NCI-H128 (cell line): Measurements from ENCODE around the gene KAZN.

Experiments
- DNase-seq: peaks from one replicate; lab custom pipeline; 2025; ENCODE audit not compliant: unreplicated experiment; lab: John Stamatoyannopoulos, UW

Gene KAZN

DNA sequence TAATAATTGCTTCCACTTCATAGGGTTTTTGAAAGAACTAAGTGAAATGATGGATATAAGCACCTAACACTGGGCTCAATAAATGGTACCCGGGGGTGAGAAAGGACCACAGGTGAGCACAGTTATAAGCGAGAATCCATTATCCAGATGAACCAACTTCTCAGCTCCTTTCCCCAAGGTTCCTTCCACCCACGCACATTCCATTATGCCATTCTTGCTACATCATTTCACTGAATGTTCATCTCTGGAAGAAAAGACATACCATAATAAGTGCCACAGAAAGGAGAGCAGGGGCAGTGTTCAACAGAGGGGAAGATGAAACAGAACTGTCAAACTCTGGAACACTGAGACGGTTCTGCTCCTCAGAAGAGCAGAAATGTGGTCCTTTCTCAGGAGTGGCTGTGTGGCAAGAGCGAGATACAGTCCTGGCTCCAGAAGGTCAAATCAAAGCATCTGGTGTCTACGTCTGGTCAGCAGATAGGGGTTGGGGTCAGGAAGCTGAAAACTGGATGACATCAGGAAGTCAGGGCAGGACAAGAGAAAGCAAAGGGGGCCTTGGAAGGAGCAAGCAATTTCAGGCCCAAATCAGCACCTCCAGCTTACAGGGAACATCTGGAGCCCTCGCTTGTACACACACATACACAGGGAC is 299.6 kb downstream of the KAZN start:
- DNase-seq = no peak

DNA sequence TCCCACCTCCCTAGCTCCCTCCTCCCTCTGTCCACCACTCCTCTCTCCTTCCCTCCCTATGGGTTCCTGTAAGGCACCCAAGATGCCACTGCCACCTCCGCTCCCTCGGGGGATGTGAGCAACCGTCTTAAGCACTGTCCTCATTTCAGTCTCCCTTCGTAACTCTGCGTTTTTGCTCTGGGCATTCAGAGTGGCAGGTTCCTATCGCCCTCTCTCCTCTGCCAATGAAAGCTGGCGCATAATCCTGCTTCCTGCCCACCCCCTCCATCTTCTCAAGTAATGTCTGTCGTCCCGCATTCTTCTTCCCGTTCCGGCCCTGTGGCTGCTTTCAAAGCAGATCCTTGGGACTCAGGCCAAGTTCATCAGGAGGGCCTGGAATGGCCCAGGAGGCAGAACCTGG is 301.2 kb downstream of the KAZN start:
- DNase-seq = no peak

DNA sequence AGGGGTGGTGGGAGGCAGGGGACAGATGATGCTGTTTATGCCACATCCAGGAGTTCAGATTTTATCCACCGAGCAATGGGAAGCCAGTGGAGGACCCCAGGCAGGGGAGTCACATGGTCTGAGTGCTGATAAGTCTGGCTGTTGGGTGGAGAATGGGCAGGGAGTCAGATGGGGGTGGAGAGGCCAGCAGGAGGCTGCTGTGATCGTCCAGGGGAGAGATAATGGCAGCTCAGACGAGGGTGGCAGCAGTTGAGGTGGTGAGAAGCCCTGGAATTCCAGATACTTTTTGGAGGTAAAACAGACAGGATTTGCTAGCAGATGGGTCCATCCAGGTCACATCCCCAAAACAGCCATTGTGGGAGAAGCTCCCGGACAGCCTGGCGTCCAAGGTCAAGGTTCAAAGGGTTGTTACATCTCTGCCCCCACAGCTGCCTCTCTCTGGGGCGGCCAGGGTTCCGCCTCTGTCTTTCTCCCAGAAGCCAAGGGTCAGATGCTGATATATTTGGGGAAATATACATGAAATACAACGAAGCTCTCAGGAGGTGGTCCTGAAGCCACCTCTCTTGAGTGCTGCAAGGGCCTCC is 303.0 kb downstream of the KAZN start:
- DNase-seq = no peak

DNA sequence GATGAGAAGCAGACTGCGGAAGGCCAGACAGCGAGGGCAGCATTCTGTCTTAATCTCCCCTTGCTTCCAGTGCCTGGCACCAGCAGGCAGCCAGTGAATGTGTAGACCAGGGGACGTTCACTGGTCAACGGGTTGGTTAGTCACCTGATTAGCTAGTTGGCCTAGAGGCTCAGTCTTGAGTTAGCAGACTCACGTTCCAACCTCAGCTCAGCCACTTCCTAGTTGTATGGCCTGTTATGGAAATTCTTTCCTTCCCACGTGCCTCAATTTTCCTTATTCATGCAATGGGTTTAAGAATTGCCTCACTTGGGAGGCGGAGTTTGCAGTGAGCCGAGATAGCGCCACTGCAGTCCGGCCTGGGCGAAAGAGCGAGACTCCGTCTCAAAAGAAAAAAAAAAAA is 305.4 kb downstream of the KAZN start:
- DNase-seq = no peak

DNA sequence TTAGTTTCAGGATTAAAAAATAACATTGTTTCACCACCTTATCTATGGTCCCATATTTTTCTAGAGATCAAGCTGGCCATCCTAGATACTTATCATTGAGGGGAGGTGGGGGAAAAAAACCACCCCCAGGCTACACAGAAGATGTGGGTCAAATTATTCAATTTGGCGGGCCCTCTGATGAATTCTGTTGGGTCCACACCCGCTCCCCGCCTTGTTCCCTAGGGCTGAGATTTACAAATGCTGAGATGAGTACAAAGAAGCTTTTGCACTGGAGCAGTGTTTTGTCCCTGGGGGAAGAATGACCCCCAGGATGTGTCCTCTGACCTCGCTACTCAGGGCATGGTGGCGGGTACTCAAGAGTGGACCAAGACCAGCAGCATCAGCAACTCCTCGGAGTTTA is 308.2 kb downstream of the KAZN start:
- no peak for DNase-seq

DNA sequence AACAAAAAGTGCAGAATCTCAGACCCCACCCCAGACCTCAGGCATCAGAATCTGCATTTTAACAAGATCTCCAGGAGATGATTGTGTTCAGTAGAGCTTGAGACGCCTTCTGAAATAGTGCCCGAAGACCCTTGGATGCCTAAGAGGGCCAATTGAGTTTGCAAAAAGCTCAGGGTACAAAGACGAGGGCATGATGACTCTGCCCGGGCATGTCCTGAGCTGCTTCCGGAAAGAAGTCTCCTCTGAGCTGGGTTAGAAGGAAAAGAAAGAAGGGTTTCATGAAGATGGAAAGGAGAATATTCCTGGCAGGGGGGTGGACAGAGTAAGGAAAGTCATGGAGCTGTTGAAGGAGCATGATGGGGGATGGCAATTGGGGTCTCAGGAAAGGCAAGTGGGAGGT is 308.9 kb downstream of the KAZN start:
- DNase-seq = no peak

DNA sequence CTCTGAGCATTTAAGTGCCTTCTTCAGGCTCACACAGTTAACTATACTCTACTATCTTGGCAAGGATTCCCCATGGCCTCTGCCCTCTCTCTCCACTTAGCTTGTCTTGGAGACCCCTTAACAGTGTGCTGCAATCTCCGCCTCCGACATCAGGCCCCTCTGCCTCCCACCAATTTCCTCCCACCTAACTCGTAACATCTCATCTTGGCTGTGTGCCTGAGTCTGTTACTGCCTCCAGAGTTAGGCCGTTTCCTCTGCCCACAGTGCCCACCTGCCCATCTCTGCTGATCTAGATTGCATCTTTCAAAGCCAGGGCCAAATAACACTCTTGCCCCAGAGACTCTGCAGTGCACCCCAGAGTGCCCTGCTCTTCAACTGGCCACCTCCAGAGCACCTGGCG is 310.8 kb downstream of the KAZN start:
- DNase-seq = no peak

DNA sequence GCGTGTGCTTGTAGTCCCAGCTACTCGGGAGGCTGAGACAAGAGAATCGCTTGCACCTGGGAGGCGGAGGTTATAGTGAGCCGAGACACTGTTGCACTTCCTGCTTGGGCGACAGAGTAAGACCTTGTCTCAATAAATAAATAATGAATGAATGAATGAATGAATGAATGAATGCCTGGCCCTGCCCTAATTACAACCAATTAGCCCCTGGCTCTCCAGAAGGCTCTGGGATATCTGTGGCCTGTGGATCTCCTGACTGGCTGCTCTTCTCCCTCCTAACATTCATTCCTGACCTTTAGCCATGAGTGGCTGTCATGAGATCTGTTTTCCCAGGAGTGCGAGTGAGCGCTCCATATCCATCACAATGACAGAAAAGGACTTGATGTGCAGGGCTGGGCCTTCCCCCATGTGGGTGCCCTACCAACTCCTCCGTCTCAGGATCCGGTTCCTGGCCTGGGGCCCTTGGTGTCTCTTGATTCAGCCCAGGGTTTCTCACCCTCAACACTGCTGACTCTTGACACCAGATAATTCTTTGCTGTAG is 311.5 kb downstream of the KAZN start:
- DNase-seq = no peak

DNA sequence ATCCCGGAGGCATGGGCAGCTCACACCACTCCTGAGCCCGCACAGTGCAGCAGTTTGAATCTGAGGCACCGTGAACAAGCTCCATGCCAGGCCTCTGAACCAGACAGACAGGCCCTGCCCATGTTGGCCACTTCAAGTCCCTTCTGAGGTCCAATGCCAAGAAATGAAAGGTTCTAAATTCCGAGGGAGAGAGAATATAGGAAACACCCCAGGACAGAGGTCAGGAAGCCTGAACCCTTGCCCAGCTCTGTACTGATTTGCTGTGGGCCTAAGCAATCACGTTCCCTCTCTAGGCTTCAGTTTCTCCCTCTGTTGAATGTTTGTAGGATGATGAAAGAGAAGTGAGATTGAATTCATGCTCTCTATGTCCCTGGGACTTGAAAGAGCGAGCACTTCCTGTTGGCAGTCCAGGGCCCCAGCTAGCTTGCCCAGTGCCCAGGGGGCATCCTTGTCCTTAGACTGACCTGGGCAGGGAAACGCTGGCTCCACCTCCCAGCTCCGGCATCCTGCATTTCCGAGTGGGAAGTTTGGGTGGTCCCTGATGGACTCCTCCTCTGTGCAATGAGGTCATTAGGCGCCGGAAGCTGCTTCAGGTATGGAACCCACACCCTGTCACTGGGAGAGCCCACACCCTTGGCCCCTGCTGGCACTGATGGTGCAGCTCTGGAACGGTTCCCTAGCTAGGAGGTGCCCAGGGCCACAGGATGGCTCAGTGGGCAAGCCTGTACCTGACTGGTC is 312.7 kb downstream of the KAZN start:
- no peak for DNase-seq

DNA sequence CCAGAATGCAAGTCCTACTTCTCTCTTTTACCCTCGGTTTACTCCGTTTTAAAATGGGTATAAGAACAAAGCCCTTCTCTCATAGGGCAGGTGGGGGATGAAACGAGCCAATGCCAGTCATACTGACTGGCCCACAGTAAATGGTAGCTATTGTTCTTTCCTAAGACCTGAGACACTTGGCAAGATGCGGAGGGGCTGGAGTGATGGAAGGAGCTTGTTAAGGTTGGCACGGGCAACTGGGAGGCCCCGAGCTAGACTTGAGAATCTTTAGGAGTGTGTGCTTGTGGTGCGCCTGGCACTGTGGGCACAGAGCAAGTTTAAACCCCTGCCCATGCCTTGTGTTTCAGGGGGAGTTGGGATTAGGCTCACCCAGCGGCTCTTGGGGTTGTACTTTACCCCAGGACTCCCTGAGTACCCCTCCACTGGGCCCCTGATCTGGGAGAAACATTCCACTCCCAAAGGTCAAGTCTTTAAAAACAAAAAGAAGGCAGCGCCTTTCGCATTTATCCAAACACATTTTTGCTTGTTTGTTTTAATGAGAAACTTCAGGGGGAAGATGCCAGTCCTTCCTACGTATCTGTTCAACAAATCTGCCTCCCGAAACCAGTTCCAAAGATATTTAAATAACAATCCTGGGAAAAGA is 314.5 kb downstream of the KAZN start:
- no peak for DNase-seq

DNA sequence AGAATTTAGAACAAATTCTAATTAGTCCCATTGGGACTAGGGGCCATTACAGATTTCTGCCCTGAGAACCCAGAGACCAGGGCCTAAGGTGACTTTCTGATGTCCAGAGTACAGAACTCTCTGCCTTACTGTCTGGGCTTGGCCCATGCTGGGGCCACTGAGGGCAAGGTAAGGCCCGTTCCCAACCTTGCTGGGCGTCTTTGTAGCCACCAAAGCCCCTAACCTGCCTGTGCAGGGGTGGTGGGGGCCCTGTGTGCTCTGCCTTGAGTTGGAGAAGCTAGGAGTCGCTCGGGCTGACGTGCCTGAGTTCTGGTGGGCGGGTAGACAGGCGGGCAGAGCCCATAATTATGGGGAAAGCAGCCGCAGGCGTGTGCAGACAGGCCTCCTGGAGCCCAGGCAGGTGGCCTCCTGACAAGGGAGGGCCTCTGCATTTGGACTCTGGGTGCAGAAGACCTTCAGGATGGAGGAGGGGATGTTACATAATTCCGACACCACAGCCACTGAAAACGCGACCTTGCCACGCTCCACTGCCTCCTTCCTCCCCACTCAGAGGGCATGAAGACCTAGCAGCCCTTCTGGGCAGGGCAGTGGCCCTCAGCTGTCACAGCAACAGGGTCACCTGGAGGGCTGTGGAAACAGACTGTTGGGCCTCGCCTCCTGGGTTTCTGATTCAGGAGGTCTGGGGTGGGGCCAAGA is 315.1 kb downstream of the KAZN start:
- DNase-seq = no peak

DNA sequence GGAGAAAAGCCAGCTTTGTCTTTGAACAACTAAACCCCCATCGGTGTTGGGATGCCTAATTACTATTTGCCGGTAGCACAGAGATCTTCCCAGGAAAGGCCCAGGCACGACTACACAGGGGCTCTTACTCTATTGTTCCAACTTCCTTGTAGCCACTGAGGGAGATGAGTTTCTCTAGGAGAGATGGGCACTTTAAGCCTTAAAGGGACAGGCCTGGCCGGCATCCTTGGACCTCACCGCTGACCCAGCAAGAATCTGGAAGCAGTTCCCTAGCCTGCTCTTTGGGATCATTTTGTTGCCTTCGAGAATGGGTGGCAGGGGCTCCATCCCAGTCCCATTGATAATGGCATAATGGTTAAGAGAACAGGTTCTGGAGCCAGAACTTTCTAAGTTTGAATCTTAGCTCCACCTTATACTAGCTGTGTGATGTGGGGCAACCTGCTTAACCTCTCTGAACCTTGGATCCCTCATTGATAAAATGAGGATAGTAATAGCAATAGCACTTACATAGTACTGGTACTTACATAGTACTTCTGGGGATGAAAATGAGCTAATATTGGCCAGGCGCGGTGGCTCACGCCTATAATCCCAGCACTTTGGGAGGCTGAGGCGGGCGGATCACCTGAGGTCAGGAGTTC is 316.0 kb downstream of the KAZN start:
- DNase-seq = no peak

DNA sequence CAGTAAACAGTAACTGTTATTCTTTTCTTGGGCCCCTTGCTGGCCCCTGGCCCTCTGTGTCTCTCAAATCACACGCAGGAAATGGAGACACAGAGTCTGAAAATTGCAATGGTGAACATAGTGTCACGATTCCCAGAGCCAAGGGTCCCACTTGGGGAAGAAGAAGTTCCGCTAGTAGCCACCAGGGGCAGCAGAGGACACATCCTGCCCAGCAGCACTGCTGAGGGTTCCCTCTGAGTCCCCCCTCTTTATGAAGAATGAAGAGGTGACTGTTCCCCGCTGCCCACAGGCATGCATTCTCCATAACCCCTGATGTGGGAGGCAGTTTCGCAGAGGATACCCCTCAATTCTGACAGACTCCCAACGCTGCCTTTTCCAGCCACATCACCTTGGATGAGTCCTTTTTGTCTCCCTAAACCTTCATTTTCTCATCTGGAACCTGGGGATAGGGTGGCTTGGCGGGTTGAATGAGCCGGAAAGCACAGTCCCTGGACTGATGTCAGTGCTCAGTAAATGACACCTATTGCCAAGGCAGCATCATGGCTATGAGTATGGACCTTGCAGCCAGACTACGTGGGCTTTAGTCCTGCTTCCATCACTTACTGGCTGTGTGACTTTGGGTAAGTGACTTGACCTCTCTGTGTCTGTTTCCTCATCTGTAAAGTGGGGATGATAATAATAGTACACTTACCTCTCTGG is 317.0 kb downstream of the KAZN start:
- DNase-seq = peak; percentile 15

DNA sequence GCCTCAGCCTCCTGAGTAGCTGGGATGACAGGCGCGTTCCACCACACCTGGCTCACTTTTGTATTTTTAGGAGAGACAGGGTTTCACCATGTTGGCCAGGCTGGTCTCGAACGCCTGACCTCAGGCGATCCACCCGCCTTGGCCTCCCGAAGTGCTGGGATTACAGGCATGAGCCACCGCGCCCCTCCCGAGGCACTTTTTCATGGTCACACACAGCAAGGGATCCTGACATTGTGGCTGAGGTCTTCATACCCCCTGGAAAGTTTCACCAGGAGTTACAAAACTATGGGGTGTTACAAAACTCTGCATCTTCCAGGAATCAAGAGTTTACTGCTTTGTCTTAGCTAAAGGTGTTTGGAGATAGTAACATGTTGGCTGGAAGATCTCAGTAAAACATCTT is 320.8 kb downstream of the KAZN start:
- no peak for DNase-seq

DNA sequence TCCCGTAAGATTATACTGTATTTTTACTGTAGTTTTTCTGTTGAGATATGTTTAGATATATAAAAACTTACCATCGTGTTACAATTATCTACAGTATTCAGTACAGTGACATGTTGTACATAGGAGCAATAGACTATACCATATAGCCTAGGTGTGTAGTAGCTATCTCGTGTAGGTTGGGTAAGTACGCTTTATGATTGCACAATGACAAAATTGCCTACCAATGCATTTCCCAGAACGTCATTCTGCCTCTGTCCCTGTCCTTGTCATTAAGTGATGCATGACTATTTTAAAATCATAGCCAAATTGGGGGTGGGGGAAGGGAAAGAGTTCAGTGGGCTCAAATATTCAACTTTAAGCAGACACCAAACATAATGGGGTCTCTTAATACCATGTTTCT is 321.3 kb downstream of the KAZN start:
- DNase-seq = no peak

DNA sequence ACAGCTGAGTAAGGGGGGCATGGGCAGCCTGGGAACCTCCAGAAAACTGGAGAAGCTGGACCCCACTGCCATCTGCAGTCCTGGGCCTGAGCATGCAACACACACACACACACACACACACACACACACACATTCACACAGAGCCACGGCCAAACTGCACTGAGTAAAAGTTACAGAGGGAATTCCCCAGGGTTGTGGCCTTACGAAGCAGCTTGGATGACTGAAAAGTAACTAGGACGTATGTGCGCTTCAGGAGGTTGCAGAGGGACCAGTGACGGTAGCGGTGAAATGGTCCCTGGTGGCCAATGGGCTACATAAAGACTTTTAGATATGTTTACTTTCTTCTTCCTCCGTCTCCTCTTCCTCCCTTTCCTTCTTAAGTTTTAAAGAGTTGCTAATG is 322.6 kb downstream of the KAZN start:
- DNase-seq = no peak

DNA sequence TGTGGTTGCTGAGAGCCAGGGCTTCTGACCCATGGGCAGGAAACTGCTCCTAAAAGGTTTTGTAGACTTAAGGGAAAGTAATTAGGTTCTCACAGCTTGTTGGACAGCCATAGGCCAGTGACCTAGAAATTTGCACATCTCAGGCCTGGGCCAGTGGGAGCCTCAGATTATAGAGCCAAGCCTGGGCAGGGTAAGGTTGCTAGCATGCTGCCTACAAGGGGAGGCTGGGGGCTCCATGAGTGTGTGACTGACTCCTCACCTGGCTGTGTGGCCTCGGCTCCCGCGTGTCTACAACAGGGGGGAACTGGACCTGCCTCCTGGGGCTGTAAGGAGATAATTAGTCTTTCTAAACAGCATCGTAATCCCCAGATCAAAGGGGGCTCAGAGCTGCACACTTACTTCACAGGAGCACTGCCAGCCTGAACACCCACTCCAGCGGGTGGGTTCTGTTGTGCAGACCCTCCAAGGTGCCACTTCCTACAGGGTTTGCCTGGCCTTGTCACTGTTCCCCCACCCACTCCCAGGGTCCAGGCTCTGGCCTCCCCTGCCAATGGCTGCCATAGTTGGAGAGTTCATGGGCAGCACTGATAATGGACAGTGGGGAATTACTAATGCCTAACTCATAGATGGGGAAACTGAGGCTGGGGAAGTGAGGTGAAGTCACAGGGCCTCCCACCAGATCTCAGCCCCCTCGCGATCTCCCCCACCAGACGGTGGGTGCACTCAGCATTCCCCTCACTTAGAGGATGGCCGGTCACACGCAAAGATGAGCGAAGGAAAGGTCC is 324.6 kb downstream of the KAZN start:
- no peak for DNase-seq

DNA sequence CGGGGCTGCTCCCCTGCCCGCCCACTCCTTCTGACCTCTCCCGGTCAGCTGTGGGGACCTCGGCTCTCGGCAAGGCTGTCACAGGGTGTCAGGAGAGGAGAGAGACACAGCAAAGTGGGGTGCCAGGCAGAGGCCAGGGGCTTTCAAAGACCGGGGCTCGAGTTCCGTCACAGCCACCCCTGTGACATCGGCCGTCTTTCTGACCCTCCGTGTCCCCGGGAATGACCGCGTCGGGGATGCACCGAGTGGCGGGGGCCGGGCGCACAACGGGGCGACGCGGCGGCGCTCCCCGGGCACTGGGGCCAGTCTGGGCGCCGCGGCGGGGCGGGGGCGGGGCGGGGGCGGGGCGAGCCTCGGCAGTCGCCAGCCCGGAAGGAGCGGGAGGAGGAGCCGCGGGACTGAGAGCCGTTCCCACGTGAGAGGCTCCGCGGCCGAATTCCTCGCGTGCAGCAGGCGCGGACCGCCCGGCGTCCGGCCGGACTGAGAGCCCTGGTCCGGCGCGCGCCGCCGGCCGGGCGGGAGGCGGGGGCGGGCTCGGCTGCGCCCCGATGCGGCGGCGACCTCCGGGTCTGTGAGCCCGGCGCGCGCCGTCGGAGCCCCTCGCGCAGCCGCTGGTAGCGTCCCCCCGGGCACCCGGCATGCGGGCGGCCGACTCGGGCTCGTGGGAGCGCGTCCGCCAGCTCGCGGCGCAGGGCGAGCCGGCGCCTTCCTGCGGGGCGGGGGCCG is 325.4 kb downstream of the KAZN start:
- DNase-seq = no peak
